Skeletal muscle cell (primary cell): ENCODE measurements around the gene CAPN14.

Source experiments
- DNase-seq: peaks from one replicate; pipeline ENCODE4 v3.0.0-alpha.2; 2010; ENCODE audit warnings: low read depth
- H3K4me3 ChIP-seq: 2 replicates; pipeline ENCODE4 v1.5.1; 2011; ENCODE audit warnings: low read depth, mild to moderate bottlenecking, control low read depth, low read length, moderate library complexity

Gene CAPN14, protein sequence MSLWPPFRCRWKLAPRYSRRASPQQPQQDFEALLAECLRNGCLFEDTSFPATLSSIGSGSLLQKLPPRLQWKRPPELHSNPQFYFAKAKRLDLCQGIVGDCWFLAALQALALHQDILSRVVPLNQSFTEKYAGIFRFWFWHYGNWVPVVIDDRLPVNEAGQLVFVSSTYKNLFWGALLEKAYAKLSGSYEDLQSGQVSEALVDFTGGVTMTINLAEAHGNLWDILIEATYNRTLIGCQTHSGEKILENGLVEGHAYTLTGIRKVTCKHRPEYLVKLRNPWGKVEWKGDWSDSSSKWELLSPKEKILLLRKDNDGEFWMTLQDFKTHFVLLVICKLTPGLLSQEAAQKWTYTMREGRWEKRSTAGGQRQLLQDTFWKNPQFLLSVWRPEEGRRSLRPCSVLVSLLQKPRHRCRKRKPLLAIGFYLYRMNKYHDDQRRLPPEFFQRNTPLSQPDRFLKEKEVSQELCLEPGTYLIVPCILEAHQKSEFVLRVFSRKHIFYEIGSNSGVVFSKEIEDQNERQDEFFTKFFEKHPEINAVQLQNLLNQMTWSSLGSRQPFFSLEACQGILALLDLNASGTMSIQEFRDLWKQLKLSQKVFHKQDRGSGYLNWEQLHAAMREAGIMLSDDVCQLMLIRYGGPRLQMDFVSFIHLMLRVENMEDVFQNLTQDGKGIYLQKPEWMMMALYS

DNA sequence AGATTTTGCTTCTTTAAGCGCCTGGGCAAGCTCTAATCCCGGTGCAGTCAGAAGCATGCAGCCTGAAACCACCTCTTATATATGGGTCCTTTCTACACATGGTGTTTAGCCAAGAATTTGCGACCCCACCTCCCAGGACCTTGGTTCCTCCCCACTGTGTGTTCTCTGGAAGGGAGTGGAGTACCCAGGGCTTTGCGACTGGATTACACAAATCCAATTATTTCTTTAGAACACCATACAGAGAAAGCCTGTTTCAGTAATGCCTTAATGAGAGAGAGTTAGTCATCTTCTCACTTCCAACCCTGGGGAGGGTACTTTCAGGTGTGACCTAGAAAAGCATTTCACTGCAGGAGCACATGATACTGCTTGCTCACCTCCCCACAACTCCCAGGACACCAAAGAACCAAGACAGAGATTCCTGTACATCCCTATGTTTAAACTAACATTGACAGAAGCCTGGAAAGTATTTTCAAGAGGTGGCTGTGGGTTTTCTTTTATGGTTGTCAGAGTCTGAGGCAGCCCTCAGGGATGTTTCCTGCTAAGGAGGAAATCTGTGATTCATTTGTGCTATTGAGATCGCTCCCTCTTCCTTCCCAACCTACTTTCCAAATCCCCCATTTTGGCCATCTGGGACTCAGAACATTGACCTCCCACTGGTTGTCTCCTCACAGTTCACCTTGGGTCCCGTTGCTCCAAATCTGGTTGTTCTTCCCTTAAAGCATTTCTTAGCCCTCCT lies at the start of gene CAPN14:
TSS of gene CAPN14 (minus strand) at position 51 of the 736 bp plus-strand sequence. CDS start 12,068 bp downstream, outside the sequence.
- H3K4me3 ChIP-seq: no peak within 1 kb of the TSS
- no peak for DNase-seq

DNA sequence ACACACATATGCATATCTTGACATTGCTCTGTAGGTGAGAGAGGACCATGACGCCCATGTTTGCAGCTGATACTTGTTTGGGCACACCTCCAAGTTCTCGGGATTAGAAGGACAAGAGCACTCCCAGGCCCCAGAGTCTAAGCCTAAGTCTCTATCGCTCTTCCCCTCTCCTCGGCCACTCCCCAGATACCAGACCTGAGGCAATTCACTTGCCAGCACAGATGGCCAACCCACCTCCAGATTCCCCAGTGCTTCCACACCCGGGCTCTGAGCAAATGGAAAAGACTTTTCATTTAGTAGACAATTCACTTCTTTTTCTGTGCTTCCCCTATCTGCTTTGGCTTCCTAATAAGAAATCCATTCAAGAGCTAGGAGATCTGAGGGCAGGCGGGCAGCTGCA lies 49.5 kb upstream of the CAPN14 start:
- H3K4me3 ChIP-seq: no peak overlapping the region
- DNase-seq: no peak

GRCh38 chr2:31265234-31265633 lies 47.9 kb upstream of the CAPN14 start:
- DNase-seq: no peak
- H3K4me3 ChIP-seq: no peak overlapping the region

- DNase-seq: no peak
- no peak overlapping the region for H3K4me3 ChIP-seq
Measured at GRCh38 chr2:31263636-31264190, 46.4 kb upstream of the CAPN14 start.

DNA sequence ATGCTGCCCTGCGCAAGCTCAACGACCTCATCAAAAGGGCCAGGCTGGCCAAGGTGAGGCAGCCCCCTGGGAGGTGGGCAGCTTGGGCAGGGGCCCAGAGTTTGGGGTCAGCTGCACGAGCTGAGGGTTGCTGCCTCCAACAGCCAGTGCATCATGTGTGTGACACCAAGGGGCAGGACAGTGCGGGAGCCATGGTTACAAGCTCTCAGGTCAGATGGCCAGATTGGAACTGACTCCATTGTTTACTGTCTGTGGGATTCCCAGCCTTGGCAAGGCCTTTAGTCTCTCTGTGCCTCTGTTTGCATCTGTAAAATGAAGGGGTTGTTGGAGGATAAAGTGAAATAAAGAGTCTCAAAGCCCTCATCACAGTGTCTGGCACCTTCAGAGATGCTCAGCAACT lies 43.6 kb upstream of the CAPN14 start:
- no peak for DNase-seq
- H3K4me3 ChIP-seq: no peak overlapping the region

- no peak overlapping the region for H3K4me3 ChIP-seq
- DNase-seq: no peak
Measured at GRCh38 chr2:31259075-31259474, 41.8 kb upstream of the CAPN14 start.

DNA sequence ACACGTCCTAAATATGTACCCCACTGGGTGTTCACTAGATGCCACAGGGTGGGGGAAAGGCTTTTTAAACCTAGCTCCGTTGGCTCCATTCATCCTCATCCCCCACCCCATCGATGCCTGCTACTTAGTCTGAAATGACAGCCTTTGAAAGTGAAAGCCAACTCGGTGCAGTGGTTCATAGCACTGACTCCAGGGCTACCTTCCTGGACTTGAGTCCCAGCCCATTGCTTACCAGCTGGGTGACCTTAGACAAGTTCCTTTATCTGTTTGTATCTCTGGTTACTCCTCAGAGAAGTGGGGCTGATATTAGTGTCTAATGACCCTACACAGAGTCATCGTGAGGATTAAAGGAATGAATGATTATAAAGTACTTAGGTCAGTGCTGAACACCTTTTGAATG lies 41.0 kb upstream of the CAPN14 start:
- no peak for DNase-seq
- no peak overlapping the region for H3K4me3 ChIP-seq

- H3K4me3 ChIP-seq: no peak overlapping the region
- no peak for DNase-seq
Measured at GRCh38 chr2:31256611-31257382, 39.5 kb upstream of the CAPN14 start.

DNA sequence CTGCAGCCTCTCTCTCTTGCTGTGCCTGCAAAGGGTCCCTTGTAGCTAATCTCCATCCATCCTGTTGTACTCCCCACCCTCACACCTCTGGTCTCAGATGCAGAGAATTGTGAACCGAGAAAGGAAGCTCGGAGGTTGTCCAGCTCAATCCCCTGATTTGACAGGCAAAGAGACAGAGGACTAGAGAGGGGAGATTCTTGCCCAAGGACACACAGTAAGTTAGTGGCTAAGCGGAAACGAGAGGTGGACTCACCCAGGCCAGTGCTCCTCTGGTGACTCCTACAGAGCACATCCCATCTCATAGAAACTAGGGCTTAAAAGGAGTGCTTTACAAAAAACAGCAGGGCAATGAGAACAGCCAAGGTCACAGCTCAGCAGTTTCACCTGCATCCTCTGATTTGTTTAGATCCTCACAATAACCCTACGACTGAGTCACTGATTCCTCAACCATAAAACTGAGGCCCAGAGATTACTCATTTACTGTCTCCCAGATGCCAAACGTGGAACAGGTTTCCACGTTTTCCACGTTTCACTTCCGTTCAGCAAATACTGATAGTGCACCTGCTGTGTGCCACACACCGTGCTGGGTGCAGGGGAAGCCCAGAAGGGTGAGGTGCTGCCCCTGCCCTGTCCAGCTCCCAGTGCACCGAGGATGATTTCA lies 38.7 kb upstream of the CAPN14 start:
- no peak for DNase-seq
- no peak overlapping the region for H3K4me3 ChIP-seq

DNA sequence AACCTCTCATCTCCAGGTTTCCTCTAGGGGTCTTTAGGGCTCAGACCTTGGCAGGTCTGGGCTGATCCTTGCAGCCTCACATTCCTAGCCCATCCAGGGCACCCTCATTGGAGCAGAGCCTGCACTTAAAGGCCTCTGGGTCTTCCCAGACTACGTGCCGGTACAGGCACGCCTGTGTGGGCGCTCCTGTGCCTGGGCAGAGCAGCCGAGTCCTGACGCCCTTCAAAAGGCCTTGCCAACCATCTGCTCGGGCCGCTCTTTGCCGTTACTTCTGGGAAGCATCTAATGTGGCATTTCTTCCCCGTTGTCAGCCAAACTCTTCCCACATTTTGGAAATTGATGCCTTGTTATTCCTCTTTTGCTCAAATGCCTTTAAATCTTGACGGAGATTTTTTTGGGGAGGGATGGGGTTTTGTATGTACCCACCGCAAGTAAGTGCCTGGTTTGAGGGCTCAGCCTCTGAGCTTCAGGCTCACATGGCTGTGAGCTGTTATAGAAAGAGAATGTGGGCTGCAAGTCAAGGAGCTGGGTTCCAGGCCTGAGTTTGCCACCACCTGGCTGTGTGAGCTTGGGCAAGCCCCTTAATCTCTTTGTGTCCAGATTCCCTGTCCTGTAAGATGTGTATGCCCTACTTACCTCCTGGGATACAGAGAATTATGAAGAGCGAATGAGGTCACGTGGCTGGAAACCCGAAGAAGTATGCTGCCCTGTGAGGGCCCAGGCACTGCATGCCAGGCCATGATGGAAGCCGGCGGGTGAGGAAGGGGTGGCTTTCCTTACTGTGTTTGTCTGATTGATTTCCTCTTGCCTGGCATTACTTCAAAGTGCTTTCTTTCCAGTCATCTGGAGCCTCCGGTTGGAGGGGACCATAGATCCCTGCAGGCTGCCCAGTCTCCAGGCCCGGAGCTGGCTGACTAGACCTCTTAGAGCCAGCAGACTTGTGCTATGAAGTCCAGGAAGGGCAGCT lies 37.2 kb upstream of the CAPN14 start:
- H3K4me3 ChIP-seq: no peak overlapping the region
- no peak for DNase-seq

DNA sequence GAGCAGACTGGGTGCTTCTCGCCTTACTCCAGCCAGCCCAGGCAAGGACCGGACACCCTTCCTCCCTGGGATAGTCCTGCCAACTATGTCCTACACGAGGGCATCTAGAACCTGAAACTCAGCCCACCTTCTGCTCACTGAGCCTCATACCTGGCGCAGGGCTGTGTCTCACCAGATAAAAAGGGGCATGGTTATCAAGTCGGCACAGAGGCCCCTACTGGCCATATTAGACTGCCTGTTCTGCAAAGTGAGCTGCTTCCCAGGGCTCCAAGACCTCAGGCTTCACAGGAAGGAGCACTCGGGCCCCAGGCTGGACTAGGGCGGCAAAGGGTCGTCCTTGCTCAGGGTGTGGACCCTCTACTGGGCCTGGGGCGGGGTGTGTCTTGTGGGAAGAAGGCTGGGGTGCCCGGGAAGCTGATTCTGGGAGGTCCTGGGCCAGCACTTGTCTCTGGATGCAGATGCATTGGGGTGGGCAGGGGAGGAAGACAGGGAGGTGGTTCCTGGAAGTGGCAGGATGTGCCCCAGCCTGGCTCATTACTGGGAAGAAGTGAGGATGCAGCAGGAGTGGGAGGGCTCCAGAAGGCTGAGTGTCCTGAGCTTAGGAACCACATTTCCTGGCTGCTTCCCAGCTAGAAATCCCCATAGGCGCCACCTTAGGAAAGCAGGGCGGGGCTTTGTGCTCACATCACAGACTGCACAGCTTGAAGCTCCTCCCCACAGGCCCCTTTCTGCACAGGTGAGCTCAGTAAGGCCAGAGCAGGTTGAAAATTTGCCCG lies 36.2 kb upstream of the CAPN14 start:
- no peak for DNase-seq
- H3K4me3 ChIP-seq: no peak overlapping the region

- no peak overlapping the region for H3K4me3 ChIP-seq
- DNase-seq: no peak
Measured at GRCh38 chr2:31251851-31252250, 34.5 kb upstream of the CAPN14 start.

DNA sequence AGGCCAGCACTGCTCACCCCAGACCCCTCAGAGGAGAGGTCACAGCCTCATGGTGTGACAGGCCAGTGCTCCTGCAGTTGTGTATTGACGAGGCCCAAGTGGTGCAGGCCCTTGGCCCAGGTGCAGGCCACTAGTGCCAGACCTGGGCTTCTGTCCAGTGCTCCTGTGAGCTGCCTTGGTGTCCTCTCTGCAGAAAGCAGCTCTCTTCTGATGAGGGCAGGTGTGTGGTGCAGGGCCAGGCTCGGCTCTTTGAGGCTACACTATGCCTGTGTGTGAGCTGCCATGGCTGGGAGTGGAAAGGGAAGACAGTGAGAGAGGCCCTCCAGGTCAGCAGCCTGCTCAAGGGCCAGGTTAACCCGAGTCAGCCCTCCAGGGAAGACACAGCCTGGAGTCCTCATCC lies 33.7 kb upstream of the CAPN14 start:
- no peak overlapping the region for H3K4me3 ChIP-seq
- no peak for DNase-seq

GRCh38 chr2:31249009-31249690 lies 31.8 kb upstream of the CAPN14 start:
- H3K4me3 ChIP-seq: no peak overlapping the region
- no peak for DNase-seq

GRCh38 chr2:31248139-31248538 lies 30.8 kb upstream of the CAPN14 start:
- DNase-seq: no peak
- H3K4me3 ChIP-seq: no peak overlapping the region

- H3K4me3 ChIP-seq: no peak overlapping the region
Measured at GRCh38 chr2:31247711-31248110, 30.4 kb upstream of the CAPN14 start.

More at GRCh38 chr2:31247711-31248110, 30.4 kb upstream of the CAPN14 start:
- no peak for DNase-seq
